ENCODE results near the gene SLC1A7.

DNA sequence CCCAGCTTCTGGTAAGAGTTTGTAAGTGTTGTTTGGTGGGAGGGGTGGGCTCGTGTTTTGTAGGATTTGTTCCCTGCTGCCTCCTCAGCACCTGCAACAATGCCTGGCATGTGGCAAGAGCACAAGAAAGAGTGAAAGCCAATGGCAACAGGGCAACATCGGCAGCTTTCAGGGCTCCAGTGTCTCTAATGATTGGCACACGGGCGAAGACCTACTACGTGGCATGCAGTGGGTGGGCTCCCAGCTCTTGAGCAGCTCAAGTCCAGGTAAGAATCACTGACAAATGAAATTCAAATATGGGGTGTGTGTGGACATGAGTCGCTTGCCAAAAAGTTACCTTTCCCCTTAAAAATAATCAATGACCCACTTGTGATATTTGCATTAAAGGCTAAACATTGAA is 23.9 kb upstream of the SLC1A7 start:
- TF ChIP-seq EGR1 (IDR thresholded peaks at IDR 0.05) (no peak), EP300 (IDR thresholded peaks at IDR 0.05; ENCODE audit: borderline replicate concordance) (no peak), TAF1 (IDR thresholded peaks at IDR 0.05; ENCODE audit: low read depth) (no peak), FOXM1 (IDR thresholded peaks at IDR 0.05; ENCODE audit: borderline replicate concordance, low read depth) (no peak), YY1 (IDR thresholded peaks at IDR 0.05; ENCODE audit: low read depth) (no peak), MAX (IDR thresholded peaks at IDR 0.05) (no peak), CEBPB (IDR thresholded peaks at IDR 0.05) (no peak), RAD21 (IDR thresholded peaks at IDR 0.05; ENCODE audit: low read depth) (no peak), NFIC (IDR thresholded peaks at IDR 0.05) (no peak)
- TF ChIP-seq, protein P1, sequence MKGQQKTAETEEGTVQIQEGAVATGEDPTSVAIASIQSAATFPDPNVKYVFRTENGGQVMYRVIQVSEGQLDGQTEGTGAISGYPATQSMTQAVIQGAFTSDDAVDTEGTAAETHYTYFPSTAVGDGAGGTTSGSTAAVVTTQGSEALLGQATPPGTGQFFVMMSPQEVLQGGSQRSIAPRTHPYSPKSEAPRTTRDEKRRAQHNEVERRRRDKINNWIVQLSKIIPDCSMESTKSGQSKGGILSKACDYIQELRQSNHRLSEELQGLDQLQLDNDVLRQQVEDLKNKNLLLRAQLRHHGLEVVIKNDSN (IDR thresholded peaks at IDR 0.05): no peak

Data from Ishikawa (cell line).